Measurements from ENCODE around the gene CLCA4. TPM values are rescaled to one million over a fixed set of nuclear protein-coding genes. Genes with fewer than 3 reads are reported as not detected.
"Not testable (repeated sequence)": the region's sequence is repeated elsewhere in the genome, so short reads cannot be mapped to it uniquely, and the experiment has no call there.

The CLCA4 gene
- total RNA-seq, 1 donor from 2014 or later, result not detected

- intact Hi-C loops (cut with micrococcal nuclease), result no loop called here
These were observed 19.6 kb upstream of the CLCA4 start for GRCh38 chr1:86527306-86527705.

GRCh38 chr1:86530211-86530845 lies 16.6 kb upstream of the CLCA4 start:
- intact Hi-C loops (cut with micrococcal nuclease), result no loop called here

- intact Hi-C loops (cut with micrococcal nuclease), result no loop called here
These were observed 8.8 kb upstream of the CLCA4 start for GRCh38 chr1:86537928-86538695.

GRCh38 chr1:86538775-86539174 lies 8.1 kb upstream of the CLCA4 start:
- intact Hi-C loops (cut with micrococcal nuclease), result no loop called here

GRCh38 chr1:86541859-86542258 lies 5.0 kb upstream of the CLCA4 start:
- intact Hi-C loops (cut with micrococcal nuclease), result no loop called here

- intact Hi-C loops (cut with micrococcal nuclease), result no loop called here
These were observed 4.2 kb upstream of the CLCA4 start for GRCh38 chr1:86542631-86543030.

- intact Hi-C loops (cut with micrococcal nuclease), result no loop called here
These were observed 2.0 kb downstream of the CLCA4 start for GRCh38 chr1:86548839-86549238.

GRCh38 chr1:86551305-86551704 lies 4.4 kb downstream of the CLCA4 start:
- intact Hi-C loops (cut with micrococcal nuclease), result no loop called here

- intact Hi-C loops (cut with micrococcal nuclease), result no loop called here
These were observed 5.5 kb downstream of the CLCA4 start for GRCh38 chr1:86552376-86552775.

- intact Hi-C loops (cut with micrococcal nuclease), result no loop called here
These were observed 10.9 kb downstream of the CLCA4 start for GRCh38 chr1:86557739-86558138.

- intact Hi-C loops (cut with micrococcal nuclease), result no loop called here
These were observed 17.0 kb downstream of the CLCA4 start for GRCh38 chr1:86563849-86564248.

GRCh38 chr1:86567341-86567740 lies 20.5 kb downstream of the CLCA4 start:
- intact Hi-C loops (cut with micrococcal nuclease), result no loop called here

GRCh38 chr1:86567878-86568277 lies 21.0 kb downstream of the CLCA4 start:
- intact Hi-C loops (cut with micrococcal nuclease), result no loop called here

GRCh38 chr1:86573763-86574484 lies 27.0 kb downstream of the CLCA4 start:
- intact Hi-C loops (cut with micrococcal nuclease), result no loop called here

- intact Hi-C loops (cut with micrococcal nuclease), result no loop called here
These were observed 34.4 kb downstream of the CLCA4 start for GRCh38 chr1:86581231-86581630.

- intact Hi-C loops (cut with micrococcal nuclease), result no loop called here
These were observed 35.3 kb downstream of the CLCA4 start for GRCh38 chr1:86582161-86582560.

GRCh38 chr1:86583032-86583431 lies 36.2 kb downstream of the CLCA4 start:
- intact Hi-C loops (cut with micrococcal nuclease), result no loop called here

- intact Hi-C loops (cut with micrococcal nuclease), result no loop called here
These were observed 36.7 kb downstream of the CLCA4 start for GRCh38 chr1:86583593-86583992.

GRCh38 chr1:86594284-86594770 lies 47.4 kb downstream of the CLCA4 start:
- intact Hi-C loops (cut with micrococcal nuclease), result no loop called here

GRCh38 chr1:86596224-86596623 lies 49.3 kb downstream of the CLCA4 start:
- intact Hi-C loops (cut with micrococcal nuclease), result no loop called here

- intact Hi-C loops (cut with micrococcal nuclease), result no loop called here
These were observed 49.9 kb downstream of the CLCA4 start for GRCh38 chr1:86596741-86597290.

- intact Hi-C loops (cut with micrococcal nuclease), result not testable (repeated sequence)
These were observed 59.2 kb downstream of the CLCA4 start for GRCh38 chr1:86606080-86606479.
